DOHH2 (cell line): ENCODE results near the gene PRDM16.

Experiments
- H3F3A ChIP-seq: fragments of 200-600 bp; sonication (generic), shearing (Covaris generic); 2 replicates; pipeline ENCODE4 v1.6.0; 2016; ENCODE audit warnings: antibody characterized with exemption, mild to moderate bottlenecking; ENCODE audit not compliant: control insufficient read depth, insufficient read depth
- H3K27ac ChIP-seq: fragments of 200-600 bp; sonication (generic); 2 replicates; pipeline ENCODE4 v1.5.1; 2014; ENCODE audit warnings: low read depth, mild to moderate bottlenecking, low read length, moderate library complexity
- H3K27me3 ChIP-seq: fragments of 200-600 bp; sonication (generic); 2 replicates; pipeline ENCODE4 v1.6.1; 2014; ENCODE audit warnings: mild to moderate bottlenecking, low read length, mixed read lengths; ENCODE audit not compliant: control insufficient read depth
- H3K36me3 ChIP-seq: fragments of 200-600 bp; sonication (generic); 2 replicates; pipeline ENCODE4 v1.6.1; 2014; ENCODE audit warnings: mild to moderate bottlenecking, low read length, moderate library complexity, mixed read lengths; ENCODE audit not compliant: control insufficient read depth
- H3K4me1 ChIP-seq: fragments of 200-600 bp; sonication (generic); 2 replicates; pipeline ENCODE4 v1.6.1; 2014; ENCODE audit warnings: mild to moderate bottlenecking, low read length, mixed read lengths; ENCODE audit not compliant: control insufficient read depth
- H3K4me2 ChIP-seq: fragments of 200-600 bp; sonication (generic); 2 replicates; pipeline ENCODE4 v1.6.0; 2014; ENCODE audit warnings: mild to moderate bottlenecking, low read length, moderate library complexity
- H3K4me3 ChIP-seq: fragments of 200-600 bp; sonication (generic); 2 replicates; pipeline ENCODE4 v1.5.1; 2014; ENCODE audit warnings: mild to moderate bottlenecking, low read length, mixed read lengths
- H3K79me2 ChIP-seq: fragments of 200-600 bp; sonication (generic); 2 replicates; pipeline ENCODE4 v1.6.1; 2014; ENCODE audit warnings: mild to moderate bottlenecking, low read length, mixed read lengths; ENCODE audit not compliant: control insufficient read depth
- H3K9me2 ChIP-seq: fragments of 200-600 bp; sonication (generic); replicated peaks from 2 replicates; pipeline ENCODE4 v1.6.1; 2014; ENCODE audit warnings: mild to moderate bottlenecking, low read length, mixed read lengths; ENCODE audit not compliant: control insufficient read depth
- H3K9me3 ChIP-seq: fragments of 200-600 bp; sonication (generic); 2 replicates; pipeline ENCODE4 v1.6.1; 2014; ENCODE audit warnings: antibody characterized with exemption, low read length, mixed read lengths; ENCODE audit not compliant: control insufficient read depth, insufficient read depth
- H4K20me1 ChIP-seq: fragments of 200-600 bp; sonication (generic); 2 replicates; pipeline ENCODE4 v1.6.0; 2014; ENCODE audit warnings: low read depth, mild to moderate bottlenecking, antibody characterized with exemption, low read length, moderate library complexity; ENCODE audit not compliant: control insufficient read depth, insufficient read depth
- CTCF ChIP-seq: fragments of 200-600 bp; sonication (generic); IDR thresholded peaks from one replicate; pipeline ENCODE4 v1.5.1; 2014; ENCODE audit warnings: antibody characterized with exemption, mild to moderate bottlenecking, low read depth, low read length; ENCODE audit not compliant: poor library complexity, severe bottlenecking
- EZH2phosphoT487 ChIP-seq: fragments of 200-600 bp; sonication (generic); IDR thresholded peaks from 2 replicates; pipeline ENCODE4 v1.6.1; 2017; ENCODE audit warnings: borderline replicate concordance, mild to moderate bottlenecking, antibody characterized with exemption, low read length, moderate library complexity, mixed read lengths

The PRDM16 gene

DNA sequence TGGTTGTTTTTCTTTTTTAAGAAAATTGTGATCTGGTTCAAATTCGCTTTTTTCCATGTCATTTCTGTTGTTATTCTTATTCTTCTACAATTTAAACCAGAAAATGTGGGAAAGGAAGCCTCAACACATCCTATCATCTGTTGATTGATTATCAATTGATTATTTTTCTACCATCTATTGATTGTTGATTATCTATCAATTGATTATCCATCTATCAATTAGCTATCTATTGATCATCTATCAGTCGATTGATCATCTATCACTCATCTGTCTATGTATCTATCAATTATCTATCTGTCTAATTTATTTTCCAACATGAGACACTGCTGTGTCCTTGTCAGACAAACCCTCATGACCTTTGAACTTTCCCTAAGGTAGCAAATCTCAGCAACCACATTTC lies 249.3 kb downstream of the PRDM16 start:
- TF ChIP-seq CTCF (no peak), EZH2phosphoT487 (no peak)
- no peaks in the 10 kb centered on the region for H4K20me1 ChIP-seq
- H3K9me3 ChIP-seq, result peaks cover 23% of the 10 kb centered on the region
- H3K79me2 ChIP-seq, result no peaks in the 10 kb centered on the region
- H3K9me2 ChIP-seq, result no peaks in the 10 kb centered on the region
- no peaks in the 10 kb centered on the region for H3K27me3 ChIP-seq
- H3K36me3 ChIP-seq, result no peaks in the 10 kb centered on the region
- peaks cover 9% of the 10 kb centered on the region for H3F3A ChIP-seq
- H3K4me3 ChIP-seq, result no peak overlapping the region
- no peak overlapping the region for H3K27ac ChIP-seq
- peaks cover 9% of the 10 kb centered on the region for H3K4me1 ChIP-seq
- no peak overlapping the region for H3K4me2 ChIP-seq

GRCh38 chr1:3319874-3320245 lies 250.9 kb downstream of the PRDM16 start:
- Histone ChIP-seq H3F3A (peaks cover 9% of the 10 kb centered on the region), H3K4me2 (no peak overlapping the region), H4K20me1 (no peaks in the 10 kb centered on the region), H3K79me2 (no peaks in the 10 kb centered on the region), H3K27me3 (no peaks in the 10 kb centered on the region), H3K9me2 (no peaks in the 10 kb centered on the region), H3K27ac (no peak overlapping the region), H3K4me1 (peaks cover 9% of the 10 kb centered on the region), H3K9me3 (peaks cover 23% of the 10 kb centered on the region), H3K4me3 (no peak overlapping the region), H3K36me3 (no peaks in the 10 kb centered on the region)
- TF ChIP-seq CTCF (peak; percentile 87), EZH2phosphoT487 (no peak)

- Histone ChIP-seq H3K9me3 (peaks cover 23% of the 10 kb centered on the region), H3K36me3 (no peaks in the 10 kb centered on the region), H3K4me1 (peaks cover 9% of the 10 kb centered on the region), H3K79me2 (no peaks in the 10 kb centered on the region), H3K4me2 (no peak overlapping the region), H3K4me3 (no peak overlapping the region), H3K27ac (no peak overlapping the region), H4K20me1 (no peaks in the 10 kb centered on the region), H3F3A (peaks cover 9% of the 10 kb centered on the region), H3K27me3 (no peaks in the 10 kb centered on the region), H3K9me2 (no peaks in the 10 kb centered on the region)
- TF ChIP-seq CTCF, result peak; percentile 36
- TF ChIP-seq EZH2phosphoT487, result no peak
These were observed 251.5 kb downstream of the PRDM16 start for GRCh38 chr1:3320246-3321152.
